Measurements from ENCODE around the gene CTCF.

The CTCF gene

DNA sequence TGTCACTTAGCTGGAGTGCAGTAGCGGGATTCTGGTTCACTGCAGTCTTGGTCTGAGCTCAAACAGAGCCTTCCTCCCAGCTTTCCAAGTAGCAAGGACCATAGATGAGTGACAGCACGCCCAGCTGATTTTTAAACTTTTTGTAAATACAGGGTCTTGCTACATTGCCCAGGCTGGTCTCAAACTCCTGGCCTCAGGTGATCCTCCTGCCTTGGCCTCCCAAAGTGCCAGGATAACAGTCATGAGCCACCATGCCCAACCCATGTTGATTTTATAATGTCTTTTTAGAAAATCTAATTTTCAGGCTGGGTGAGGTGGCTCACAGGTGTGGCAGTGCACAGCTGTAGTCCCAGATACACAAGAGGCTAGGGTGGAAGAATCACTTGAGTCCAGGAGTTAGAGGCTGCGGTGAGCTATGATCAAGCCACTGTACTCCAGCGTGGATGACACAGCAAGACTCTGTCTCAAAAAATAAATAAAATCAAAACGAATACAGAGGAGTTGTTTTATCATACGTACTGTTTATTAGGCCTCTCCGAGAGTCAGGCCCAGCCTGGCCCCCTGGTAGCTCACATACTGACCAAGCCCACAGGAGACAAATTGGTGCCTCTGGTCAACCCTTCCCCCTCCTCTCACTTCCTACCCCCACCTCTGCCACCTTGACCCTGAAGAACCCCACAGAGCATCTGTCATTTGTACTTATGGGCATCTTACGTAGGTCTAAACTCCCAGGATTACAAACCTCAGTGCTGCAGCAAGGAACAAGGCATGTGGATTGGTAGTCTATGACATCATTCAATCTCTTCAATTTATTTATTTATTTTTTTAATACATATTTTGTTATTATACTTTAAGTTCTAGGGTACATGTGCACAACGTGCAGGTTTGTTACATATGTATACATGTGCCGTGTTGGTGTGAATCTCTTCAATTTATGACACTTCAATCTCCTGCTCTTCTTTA, 117.9 kb downstream of the CTCF start:
- DNase-seq (ENCODE audit: low spot score), result no peak

DNA sequence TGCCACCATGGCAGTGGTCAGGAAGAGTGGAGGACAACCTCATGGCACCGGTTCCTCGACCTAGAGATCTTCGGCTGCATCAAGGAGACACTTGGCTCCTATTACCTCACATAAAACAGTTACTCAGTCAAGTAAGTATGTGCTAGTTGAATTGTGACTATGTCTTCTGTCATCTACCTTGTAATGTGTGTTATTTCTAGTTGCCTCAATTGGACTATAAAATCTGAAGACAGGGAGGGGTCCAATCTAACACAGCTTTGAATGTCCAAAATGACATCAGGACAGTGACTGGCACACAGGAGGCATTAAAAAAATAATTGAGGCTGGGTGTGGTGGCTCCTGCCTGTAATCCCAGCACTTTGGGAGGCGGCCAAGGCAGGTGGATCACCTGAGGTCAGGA, 121.4 kb downstream of the CTCF start:
- no peak for DNase-seq (ENCODE audit: low spot score)

DNA sequence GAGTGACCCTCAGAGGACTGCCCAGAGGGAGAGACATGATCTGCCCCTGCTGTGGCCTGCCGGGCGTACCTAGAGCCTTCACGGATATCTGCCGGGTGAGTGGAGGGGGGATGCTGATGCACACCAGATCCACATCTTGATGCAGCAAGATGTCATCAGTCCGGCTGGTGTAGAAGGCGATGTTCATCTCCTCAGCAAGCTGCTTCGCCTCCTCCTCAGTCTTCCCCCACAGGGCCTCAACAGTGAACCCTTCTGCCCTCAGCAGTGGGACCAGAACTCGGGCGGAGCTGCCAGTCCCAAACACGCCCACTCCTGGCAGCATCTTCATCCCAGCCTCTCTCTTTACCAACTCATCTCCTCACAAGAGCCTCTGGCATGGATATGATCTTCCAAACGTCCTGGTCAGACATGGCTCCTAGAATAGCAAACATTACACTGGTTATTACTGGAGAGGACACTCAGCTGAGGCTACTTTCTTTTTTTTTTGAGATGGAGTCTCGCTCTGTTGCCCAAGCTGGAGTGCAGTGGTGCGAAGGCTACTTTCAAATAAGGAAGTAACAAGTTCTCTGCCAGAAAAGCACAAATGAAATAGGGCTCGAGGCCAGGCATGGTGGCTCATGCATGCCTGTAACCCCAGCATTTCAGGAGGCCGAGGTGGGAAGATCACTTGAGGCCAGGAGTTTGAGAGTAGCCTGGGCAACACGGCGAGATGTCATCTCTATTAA, 123.2 kb downstream of the CTCF start:
- no peak for DNase-seq (ENCODE audit: low spot score)
